ENCODE measurements around the gene KCNG3. TPM values are rescaled to one million over a fixed set of nuclear protein-coding genes. Genes with fewer than 3 reads are reported as not detected.

The KCNG3 gene
- total RNA-seq, 2 donors from 2014 or later: 0.16 to 0.22 TPM

DNA sequence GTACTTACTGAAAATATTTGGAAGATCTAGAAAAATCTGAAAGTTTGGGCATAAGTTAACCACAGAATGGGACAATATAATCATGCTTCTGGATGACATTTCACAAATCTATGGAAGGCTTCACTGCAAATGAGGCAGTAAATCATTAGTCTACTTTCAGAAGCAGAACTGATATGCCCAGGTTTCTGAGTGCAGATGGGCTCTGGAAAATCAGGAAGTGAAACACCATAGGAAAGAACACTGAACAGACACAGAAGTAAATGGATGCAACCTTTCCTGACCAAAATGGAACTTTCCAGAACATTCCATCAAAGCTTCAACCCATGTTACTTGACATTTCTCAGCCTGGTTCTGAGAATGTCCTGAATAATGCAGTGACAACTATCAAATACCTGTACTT, 55.1 kb downstream of the KCNG3 start:
- no peaks in the 10 kb centered on the region for H3K9me3 Mint-ChIP-seq
- H3K36me3 Mint-ChIP-seq (ENCODE audit: insufficient read depth in 2 of 2): no peaks in the 10 kb centered on the region
- ATAC-seq (replicated peaks in 1 of 2) (no peak), DNase-seq (no peak)
- H3K27ac Mint-ChIP-seq: no peak overlapping the region
- H3K4me1 Mint-ChIP-seq (ENCODE audit: low read depth): no peaks in the 10 kb centered on the region
- H3K27me3 Mint-ChIP-seq (ENCODE audit: low read depth): no peaks in the 10 kb centered on the region
- no peak overlapping the region for H3K4me3 Mint-ChIP-seq

DNA sequence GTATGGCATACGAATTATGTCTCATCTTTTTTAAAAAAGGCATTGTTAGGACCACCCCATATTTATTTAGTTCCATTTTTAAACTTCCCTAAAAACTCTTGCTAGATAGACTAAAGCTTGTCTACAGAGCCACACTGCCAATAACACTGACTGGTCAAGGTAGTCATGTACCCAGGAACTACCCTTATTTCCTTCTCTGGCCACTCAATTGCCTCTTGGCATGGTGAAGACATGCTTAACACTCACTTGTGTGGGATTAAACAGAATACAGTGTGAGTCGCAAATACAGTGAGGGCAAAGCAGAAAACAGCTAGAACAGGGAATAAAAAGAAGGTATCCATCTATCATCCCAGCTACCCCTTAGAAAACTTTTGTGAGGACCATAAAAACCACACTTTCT, 57.4 kb downstream of the KCNG3 start:
- Mint-ChIP-seq H3K4me1 (ENCODE audit: low read depth) (no peaks in the 10 kb centered on the region), H3K27ac (no peak overlapping the region), H3K4me3 (no peak overlapping the region), H3K27me3 (ENCODE audit: low read depth) (peaks cover 7% of the 10 kb centered on the region), H3K9me3 (no peaks in the 10 kb centered on the region), H3K36me3 (ENCODE audit: insufficient read depth in 2 of 2) (no peaks in the 10 kb centered on the region)
- no peak for ATAC-seq (replicated peaks in 1 of 2)
- DNase-seq: no peak

GRCh38 chr2:42435628-42436027, 58.2 kb downstream of the KCNG3 start:
- DNase-seq (no peak), ATAC-seq (replicated peaks in 1 of 2) (no peak)
- Mint-ChIP-seq H3K27ac (no peak overlapping the region), H3K27me3 (ENCODE audit: low read depth) (peaks cover 7% of the 10 kb centered on the region), H3K4me3 (no peak overlapping the region), H3K9me3 (no peaks in the 10 kb centered on the region), H3K4me1 (ENCODE audit: low read depth) (no peaks in the 10 kb centered on the region), H3K36me3 (ENCODE audit: insufficient read depth in 2 of 2) (no peaks in the 10 kb centered on the region)

GRCh38 chr2:42430188-42430587, 63.6 kb downstream of the KCNG3 start:
- ATAC-seq (replicated peaks in 1 of 2): no peak
- Mint-ChIP-seq H3K4me3 (no peak overlapping the region), H3K4me1 (ENCODE audit: low read depth) (no peaks in the 10 kb centered on the region), H3K36me3 (ENCODE audit: insufficient read depth in 2 of 2) (no peaks in the 10 kb centered on the region), H3K9me3 (no peaks in the 10 kb centered on the region), H3K27me3 (ENCODE audit: low read depth) (peaks cover 7% of the 10 kb centered on the region), H3K27ac (no peak overlapping the region)
- DNase-seq: no peak

DNA sequence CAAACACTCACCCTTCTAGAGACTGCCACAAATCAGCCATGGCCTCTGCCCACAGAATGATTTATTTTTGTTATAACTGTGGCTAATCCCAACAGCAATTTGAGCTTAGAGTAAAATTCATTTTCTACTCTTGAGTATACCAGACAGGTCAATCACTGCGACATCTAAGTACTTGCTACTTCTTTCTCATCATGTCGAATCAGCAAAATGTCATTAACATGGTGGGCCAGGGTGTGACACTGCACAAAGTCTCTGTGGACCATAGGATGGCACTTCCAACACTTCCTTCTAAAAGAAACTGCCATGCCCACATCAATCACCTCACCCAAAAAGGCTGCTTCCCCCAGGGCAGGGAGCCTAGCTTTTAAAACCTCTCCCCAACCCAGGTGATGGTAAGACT, 64.4 kb downstream of the KCNG3 start:
- DNase-seq (no peak), ATAC-seq (replicated peaks in 1 of 2) (no peak)
- no peak overlapping the region for H3K27ac Mint-ChIP-seq
- no peaks in the 10 kb centered on the region for H3K36me3 Mint-ChIP-seq (ENCODE audit: insufficient read depth in 2 of 2)
- H3K27me3 Mint-ChIP-seq (ENCODE audit: low read depth): peaks cover 7% of the 10 kb centered on the region
- H3K4me1 Mint-ChIP-seq (ENCODE audit: low read depth): no peaks in the 10 kb centered on the region
- H3K9me3 Mint-ChIP-seq: no peaks in the 10 kb centered on the region
- no peak overlapping the region for H3K4me3 Mint-ChIP-seq

DNA sequence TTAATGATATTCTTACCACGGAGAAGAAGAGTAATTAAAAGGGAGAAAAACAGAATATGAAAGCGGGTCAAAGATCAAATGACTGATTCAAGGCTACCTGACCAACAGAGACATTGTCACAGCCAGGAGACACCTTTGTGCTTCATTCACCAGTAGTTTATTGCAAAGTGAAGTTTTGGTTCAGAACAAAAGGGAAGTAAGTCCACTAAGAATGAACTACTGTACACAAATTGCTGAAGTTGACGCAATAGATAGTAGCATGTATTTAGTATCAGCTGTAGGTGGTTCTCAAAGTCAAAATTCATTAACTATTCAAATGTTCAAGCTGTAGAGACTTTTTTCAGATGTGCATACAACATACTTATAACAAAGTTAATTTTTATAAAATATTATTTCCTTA, 68.1 kb downstream of the KCNG3 start:
- Mint-ChIP-seq H3K27me3 (ENCODE audit: low read depth) (peaks cover 16% of the 10 kb centered on the region), H3K36me3 (ENCODE audit: insufficient read depth in 2 of 2) (no peaks in the 10 kb centered on the region), H3K9me3 (peaks cover 0 to 3% of the 10 kb centered on the region in 2 donors), H3K4me1 (ENCODE audit: low read depth) (peaks cover 11% of the 10 kb centered on the region), H3K27ac (no peak overlapping the region), H3K4me3 (no peak overlapping the region)
- no peak for DNase-seq
- ATAC-seq (replicated peaks in 1 of 2): no peak

DNA sequence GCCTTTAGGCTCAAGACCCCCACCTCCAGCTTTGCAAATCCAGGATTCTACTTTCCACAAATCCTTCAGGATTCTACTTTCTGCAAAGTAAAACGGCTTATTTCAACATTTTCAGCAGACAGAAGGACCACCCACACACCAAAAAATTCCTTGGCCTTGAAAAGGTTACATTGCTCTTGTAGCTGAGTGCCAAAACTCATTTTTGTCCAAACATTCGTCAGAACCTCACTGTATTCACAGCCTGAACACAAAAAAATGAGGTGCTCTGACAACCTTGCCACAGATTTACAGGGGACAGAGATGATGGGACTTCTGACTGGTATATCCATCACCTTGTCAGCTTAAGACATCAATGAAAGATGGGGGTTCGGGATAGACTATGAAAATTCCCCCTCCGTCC, 69.7 kb downstream of the KCNG3 start:
- DNase-seq (no peak), ATAC-seq (replicated peaks in 1 of 2) (no peak)
- H3K4me3 Mint-ChIP-seq: no peak overlapping the region
- no peaks in the 10 kb centered on the region for H3K36me3 Mint-ChIP-seq (ENCODE audit: insufficient read depth in 2 of 2)
- H3K27ac Mint-ChIP-seq: no peak overlapping the region
- peaks cover 26% of the 10 kb centered on the region for H3K4me1 Mint-ChIP-seq (ENCODE audit: low read depth)
- H3K9me3 Mint-ChIP-seq: peaks cover 0 to 3% of the 10 kb centered on the region in 2 donors
- peaks cover 16% of the 10 kb centered on the region for H3K27me3 Mint-ChIP-seq (ENCODE audit: low read depth)

DNA sequence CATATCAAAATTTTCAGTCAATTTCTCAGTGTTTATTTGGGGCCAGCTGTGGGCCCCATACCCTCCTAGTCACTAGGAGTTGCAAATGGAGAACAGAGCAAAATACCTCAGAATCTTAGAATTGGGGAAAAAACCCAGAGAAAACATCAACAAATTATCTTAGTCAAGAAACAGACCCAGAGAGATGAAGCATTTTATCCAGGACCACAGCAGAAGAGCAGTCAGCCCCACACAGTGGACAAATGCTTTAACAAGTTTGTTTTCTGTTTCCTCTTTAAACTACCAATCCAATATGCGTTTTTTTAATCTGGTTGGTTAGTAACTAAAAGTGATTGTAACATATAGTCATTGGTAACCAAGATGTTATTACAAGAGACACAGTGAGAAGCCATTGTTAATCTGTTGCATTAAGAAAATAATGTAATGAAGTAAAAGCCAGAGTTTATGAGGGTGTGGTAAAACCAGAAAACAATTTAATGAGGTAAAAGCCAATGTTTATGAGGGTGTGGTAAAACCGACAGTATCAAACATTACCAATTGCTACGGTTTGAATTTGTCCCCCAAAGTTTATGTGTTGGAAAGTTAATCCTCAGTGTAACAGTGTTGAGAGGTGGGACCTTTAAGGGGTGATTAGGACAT, 72.1 kb downstream of the KCNG3 start:
- H3K9me3 Mint-ChIP-seq: peaks cover 0 to 3% of the 10 kb centered on the region in 2 donors
- no peaks in the 10 kb centered on the region for H3K36me3 Mint-ChIP-seq (ENCODE audit: insufficient read depth in 2 of 2)
- DNase-seq (no peak), ATAC-seq (replicated peaks in 1 of 2) (no peak)
- peaks cover 37% of the 10 kb centered on the region for H3K4me1 Mint-ChIP-seq (ENCODE audit: low read depth)
- H3K27me3 Mint-ChIP-seq (ENCODE audit: low read depth): peaks cover 16% of the 10 kb centered on the region
- H3K27ac Mint-ChIP-seq: no peak overlapping the region
- H3K4me3 Mint-ChIP-seq: no peak overlapping the region

- H3K4me3 Mint-ChIP-seq: peak overlapping the region; percentile 18 to 86
- peaks cover 0 to 3% of the 10 kb centered on the region in 2 donors for H3K9me3 Mint-ChIP-seq
- H3K4me1 Mint-ChIP-seq (ENCODE audit: low read depth): peaks cover 37% of the 10 kb centered on the region
- peaks cover 16% of the 10 kb centered on the region for H3K27me3 Mint-ChIP-seq (ENCODE audit: low read depth)
- DNase-seq (no peak), ATAC-seq (replicated peaks in 1 of 2) (no peak)
- peaks cover 0 to 1% of the 10 kb centered on the region in 2 donors for H3K36me3 Mint-ChIP-seq (ENCODE audit: insufficient read depth in 2 of 2)
- peak overlapping the region; percentile 92 for H3K27ac Mint-ChIP-seq
These were observed 72.7 kb downstream of the KCNG3 start for GRCh38 chr2:42421157-42421485.

- Mint-ChIP-seq H3K27me3 (ENCODE audit: low read depth) (no peaks in the 10 kb centered on the region), H3K27ac (no peak overlapping the region), H3K9me3 (peaks cover 8 to 11% of the 10 kb centered on the region in 2 donors), H3K4me3 (no peak overlapping the region), H3K36me3 (ENCODE audit: insufficient read depth in 2 of 2) (peaks cover 7 to 23% of the 10 kb centered on the region in 2 donors), H3K4me1 (ENCODE audit: low read depth) (peaks cover 17% of the 10 kb centered on the region)
- ATAC-seq (replicated peaks in 1 of 2): no peak
- DNase-seq: no peak
These were observed 79.1 kb downstream of the KCNG3 start for GRCh38 chr2:42414648-42415047.

DNA sequence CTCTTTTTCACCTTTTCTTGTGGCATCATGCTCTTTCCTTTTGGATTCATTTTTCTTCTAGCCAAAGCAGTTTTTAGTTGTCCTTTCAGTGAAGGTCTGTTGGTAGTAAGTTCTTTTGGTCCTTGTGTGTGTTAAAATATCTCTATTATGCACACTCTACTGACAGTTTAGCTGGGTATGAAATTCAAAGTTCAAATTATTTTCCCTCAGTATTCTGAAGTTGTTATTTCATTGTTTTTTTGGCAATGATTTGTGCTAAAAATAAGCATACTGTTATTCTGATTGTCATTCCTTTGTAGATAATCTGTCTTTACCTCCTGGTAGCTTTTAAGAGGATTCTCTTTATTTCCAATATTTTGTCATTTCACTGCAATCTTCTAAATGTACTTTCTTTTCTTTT, 79.6 kb downstream of the KCNG3 start:
- H3K27ac Mint-ChIP-seq: no peak overlapping the region
- H3K27me3 Mint-ChIP-seq (ENCODE audit: low read depth): no peaks in the 10 kb centered on the region
- H3K4me3 Mint-ChIP-seq: no peak overlapping the region
- DNase-seq (no peak), ATAC-seq (replicated peaks in 1 of 2) (no peak)
- peaks cover 8 to 11% of the 10 kb centered on the region in 2 donors for H3K9me3 Mint-ChIP-seq
- peaks cover 12% of the 10 kb centered on the region for H3K4me1 Mint-ChIP-seq (ENCODE audit: low read depth)
- peaks cover 7 to 23% of the 10 kb centered on the region in 2 donors for H3K36me3 Mint-ChIP-seq (ENCODE audit: insufficient read depth in 2 of 2)

- Mint-ChIP-seq H3K4me1 (ENCODE audit: low read depth) (no peaks in the 10 kb centered on the region), H3K27me3 (ENCODE audit: low read depth) (no peaks in the 10 kb centered on the region), H3K27ac (no peak overlapping the region), H3K36me3 (ENCODE audit: insufficient read depth in 2 of 2) (peaks cover 7 to 22% of the 10 kb centered on the region in 2 donors), H3K4me3 (no peak overlapping the region), H3K9me3 (peaks cover 8 to 11% of the 10 kb centered on the region in 2 donors)
- DNase-seq (no peak), ATAC-seq (replicated peaks in 1 of 2) (no peak)
These were observed 82.9 kb downstream of the KCNG3 start for GRCh38 chr2:42410742-42411514.

- no peak for DNase-seq
- Mint-ChIP-seq H3K4me3 (no peak overlapping the region), H3K4me1 (ENCODE audit: low read depth) (no peaks in the 10 kb centered on the region), H3K36me3 (ENCODE audit: insufficient read depth in 2 of 2) (no peaks in the 10 kb centered on the region), H3K27ac (no peak overlapping the region), H3K27me3 (ENCODE audit: low read depth) (no peaks in the 10 kb centered on the region), H3K9me3 (no peaks in the 10 kb centered on the region)
- ATAC-seq (replicated peaks in 1 of 2): no peak
These were observed 85.8 kb downstream of the KCNG3 start for GRCh38 chr2:42408009-42408408.

- no peak overlapping the region for H3K4me3 Mint-ChIP-seq
- H3K27ac Mint-ChIP-seq: no peak overlapping the region
- ATAC-seq (replicated peaks in 1 of 2): no peak
- no peaks in the 10 kb centered on the region for H3K27me3 Mint-ChIP-seq (ENCODE audit: low read depth)
- H3K36me3 Mint-ChIP-seq (ENCODE audit: insufficient read depth in 2 of 2): no peaks in the 10 kb centered on the region
- DNase-seq: no peak
- H3K4me1 Mint-ChIP-seq (ENCODE audit: low read depth): no peaks in the 10 kb centered on the region
- no peaks in the 10 kb centered on the region for H3K9me3 Mint-ChIP-seq
These were observed 86.3 kb downstream of the KCNG3 start for GRCh38 chr2:42407476-42407875.
